IMR-90 (cell line): ENCODE data around the gene SMKR1.

Experiments used
- BHLHE40 ChIP-seq: fragments of 150-350 bp; IDR thresholded peaks from 2 replicates; pipeline ENCODE4 v1.6.1; 2016; ENCODE audit warnings: mild to moderate bottlenecking, low read depth, low read length
- CEBPB ChIP-seq: IDR thresholded peaks from 2 replicates; pipeline ENCODE4 v1.6.1; 2012; ENCODE audit warnings: low read depth, low read length, improper control_type of control experiment
- CHD1 ChIP-seq: IDR thresholded peaks from 2 replicates; pipeline ENCODE4 v1.6.1; 2012; ENCODE audit warnings: low read depth, low read length, improper control_type of control experiment
- FOS ChIP-seq: fragments of 150-350 bp; IDR thresholded peaks from 2 replicates; pipeline ENCODE4 v1.6.1; 2016; ENCODE audit warnings: low read depth, low read length
- MAZ ChIP-seq: IDR thresholded peaks from 2 replicates; pipeline ENCODE4 v1.6.1; 2012; ENCODE audit warnings: low read depth, mild to moderate bottlenecking, low read length, improper control_type of control experiment, moderate library complexity, borderline replicate concordance
- MXI1 ChIP-seq: IDR thresholded peaks from 2 replicates; pipeline ENCODE4 v1.6.1; 2012; ENCODE audit warnings: low read depth, mild to moderate bottlenecking, low read length, moderate library complexity, borderline replicate concordance
- POLR2A ChIP-seq: IDR thresholded peaks from 2 replicates; pipeline ENCODE4 v1.6.1; 2012; ENCODE audit warnings: mild to moderate bottlenecking, low read depth, low read length
- RAD21 ChIP-seq: IDR thresholded peaks from 2 replicates; pipeline ENCODE4 v1.6.1; 2012; ENCODE audit warnings: low read length, improper control_type of control experiment
- RCOR1 ChIP-seq: IDR thresholded peaks from 2 replicates; pipeline ENCODE4 v1.6.1; 2012; ENCODE audit warnings: mild to moderate bottlenecking, low read length, improper control_type of control experiment; ENCODE audit not compliant: insufficient replicate concordance
- SMC3 ChIP-seq: fragments of 150-350 bp; IDR thresholded peaks from 2 replicates; pipeline ENCODE4 v1.6.1; 2016; ENCODE audit warnings: low read depth, mild to moderate bottlenecking, antibody characterized with exemption, low read length, moderate library complexity
- TF ChIP-seq, protein P1 (sequence below): conservative IDR thresholded peaks from 2 replicates; pipeline ENCODE4 v1.5.1; 2012; ENCODE audit warnings: mild to moderate bottlenecking, low read depth, low read length, improper control_type of control experiment
- TF ChIP-seq, protein P2 (sequence below): fragments of 150-350 bp; IDR thresholded peaks from 2 replicates; pipeline ENCODE4 v1.6.1; 2016; ENCODE audit warnings: low read depth, mild to moderate bottlenecking, low read length, moderate library complexity, borderline replicate concordance
- TF ChIP-seq, protein P3 (sequence below): fragments of 150-350 bp; IDR thresholded peaks from 2 replicates; pipeline ENCODE4 v1.6.1; 2017; ENCODE audit warnings: mild to moderate bottlenecking, antibody characterized with exemption, low read length, low read depth

DNA sequence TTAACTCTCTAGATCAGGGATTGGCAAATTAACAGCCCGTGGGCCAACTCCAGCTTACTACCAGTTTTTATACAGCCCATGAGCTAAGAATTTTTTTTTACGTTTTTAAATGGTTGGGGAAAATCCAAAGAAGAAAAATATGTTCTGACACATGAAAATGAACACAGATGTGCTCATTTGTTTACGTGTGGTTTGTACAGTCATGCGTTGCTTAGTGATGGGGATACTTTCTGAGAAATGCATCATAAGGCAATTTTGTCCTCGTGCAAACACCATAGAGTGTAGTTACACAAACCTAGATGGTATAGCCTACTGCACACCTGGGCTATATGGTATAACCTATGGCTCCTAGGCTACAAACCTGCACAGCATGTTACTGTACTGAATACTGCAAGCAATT is 8.3 kb upstream of the SMKR1 start:
- no peak for TF ChIP-seq MXI1
- no peak for TF ChIP-seq RCOR1
- TF ChIP-seq SMC3: no peak
- TF ChIP-seq, protein P1, sequence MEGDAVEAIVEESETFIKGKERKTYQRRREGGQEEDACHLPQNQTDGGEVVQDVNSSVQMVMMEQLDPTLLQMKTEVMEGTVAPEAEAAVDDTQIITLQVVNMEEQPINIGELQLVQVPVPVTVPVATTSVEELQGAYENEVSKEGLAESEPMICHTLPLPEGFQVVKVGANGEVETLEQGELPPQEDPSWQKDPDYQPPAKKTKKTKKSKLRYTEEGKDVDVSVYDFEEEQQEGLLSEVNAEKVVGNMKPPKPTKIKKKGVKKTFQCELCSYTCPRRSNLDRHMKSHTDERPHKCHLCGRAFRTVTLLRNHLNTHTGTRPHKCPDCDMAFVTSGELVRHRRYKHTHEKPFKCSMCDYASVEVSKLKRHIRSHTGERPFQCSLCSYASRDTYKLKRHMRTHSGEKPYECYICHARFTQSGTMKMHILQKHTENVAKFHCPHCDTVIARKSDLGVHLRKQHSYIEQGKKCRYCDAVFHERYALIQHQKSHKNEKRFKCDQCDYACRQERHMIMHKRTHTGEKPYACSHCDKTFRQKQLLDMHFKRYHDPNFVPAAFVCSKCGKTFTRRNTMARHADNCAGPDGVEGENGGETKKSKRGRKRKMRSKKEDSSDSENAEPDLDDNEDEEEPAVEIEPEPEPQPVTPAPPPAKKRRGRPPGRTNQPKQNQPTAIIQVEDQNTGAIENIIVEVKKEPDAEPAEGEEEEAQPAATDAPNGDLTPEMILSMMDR: no peak
- no peak for TF ChIP-seq POLR2A
- peak; percentile 62 for TF ChIP-seq CEBPB
- TF ChIP-seq, protein P2, sequence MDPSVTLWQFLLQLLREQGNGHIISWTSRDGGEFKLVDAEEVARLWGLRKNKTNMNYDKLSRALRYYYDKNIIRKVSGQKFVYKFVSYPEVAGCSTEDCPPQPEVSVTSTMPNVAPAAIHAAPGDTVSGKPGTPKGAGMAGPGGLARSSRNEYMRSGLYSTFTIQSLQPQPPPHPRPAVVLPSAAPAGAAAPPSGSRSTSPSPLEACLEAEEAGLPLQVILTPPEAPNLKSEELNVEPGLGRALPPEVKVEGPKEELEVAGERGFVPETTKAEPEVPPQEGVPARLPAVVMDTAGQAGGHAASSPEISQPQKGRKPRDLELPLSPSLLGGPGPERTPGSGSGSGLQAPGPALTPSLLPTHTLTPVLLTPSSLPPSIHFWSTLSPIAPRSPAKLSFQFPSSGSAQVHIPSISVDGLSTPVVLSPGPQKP: no peak
- no peak for TF ChIP-seq MAZ
- no peak for TF ChIP-seq RAD21
- TF ChIP-seq BHLHE40: peak; percentile 78
- no peak for TF ChIP-seq CHD1
- TF ChIP-seq, protein P3, sequence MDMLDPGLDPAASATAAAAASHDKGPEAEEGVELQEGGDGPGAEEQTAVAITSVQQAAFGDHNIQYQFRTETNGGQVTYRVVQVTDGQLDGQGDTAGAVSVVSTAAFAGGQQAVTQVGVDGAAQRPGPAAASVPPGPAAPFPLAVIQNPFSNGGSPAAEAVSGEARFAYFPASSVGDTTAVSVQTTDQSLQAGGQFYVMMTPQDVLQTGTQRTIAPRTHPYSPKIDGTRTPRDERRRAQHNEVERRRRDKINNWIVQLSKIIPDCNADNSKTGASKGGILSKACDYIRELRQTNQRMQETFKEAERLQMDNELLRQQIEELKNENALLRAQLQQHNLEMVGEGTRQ: no peak
- TF ChIP-seq FOS: peak; percentile 89
